DOHH2 (cell line): ENCODE results near the gene ADAMTS2.

ENCODE experiments used
- H3F3A ChIP-seq: fragments of 200-600 bp; sonication (generic), shearing (Covaris generic); 2 replicates; pipeline ENCODE4 v1.6.0; 2016; ENCODE audit warnings: antibody characterized with exemption, mild to moderate bottlenecking; ENCODE audit not compliant: control insufficient read depth, insufficient read depth
- H3K27ac ChIP-seq: fragments of 200-600 bp; sonication (generic); 2 replicates; pipeline ENCODE4 v1.5.1; 2014; ENCODE audit warnings: low read depth, mild to moderate bottlenecking, low read length, moderate library complexity
- H3K27me3 ChIP-seq: fragments of 200-600 bp; sonication (generic); 2 replicates; pipeline ENCODE4 v1.6.1; 2014; ENCODE audit warnings: mild to moderate bottlenecking, low read length, mixed read lengths; ENCODE audit not compliant: control insufficient read depth
- H3K36me3 ChIP-seq: fragments of 200-600 bp; sonication (generic); 2 replicates; pipeline ENCODE4 v1.6.1; 2014; ENCODE audit warnings: mild to moderate bottlenecking, low read length, moderate library complexity, mixed read lengths; ENCODE audit not compliant: control insufficient read depth
- H3K4me1 ChIP-seq: fragments of 200-600 bp; sonication (generic); 2 replicates; pipeline ENCODE4 v1.6.1; 2014; ENCODE audit warnings: mild to moderate bottlenecking, low read length, mixed read lengths; ENCODE audit not compliant: control insufficient read depth
- H3K4me2 ChIP-seq: fragments of 200-600 bp; sonication (generic); 2 replicates; pipeline ENCODE4 v1.6.0; 2014; ENCODE audit warnings: mild to moderate bottlenecking, low read length, moderate library complexity
- H3K4me3 ChIP-seq: fragments of 200-600 bp; sonication (generic); 2 replicates; pipeline ENCODE4 v1.5.1; 2014; ENCODE audit warnings: mild to moderate bottlenecking, low read length, mixed read lengths
- H3K79me2 ChIP-seq: fragments of 200-600 bp; sonication (generic); 2 replicates; pipeline ENCODE4 v1.6.1; 2014; ENCODE audit warnings: mild to moderate bottlenecking, low read length, mixed read lengths; ENCODE audit not compliant: control insufficient read depth
- H3K9me2 ChIP-seq: fragments of 200-600 bp; sonication (generic); replicated peaks from 2 replicates; pipeline ENCODE4 v1.6.1; 2014; ENCODE audit warnings: mild to moderate bottlenecking, low read length, mixed read lengths; ENCODE audit not compliant: control insufficient read depth
- H3K9me3 ChIP-seq: fragments of 200-600 bp; sonication (generic); 2 replicates; pipeline ENCODE4 v1.6.1; 2014; ENCODE audit warnings: antibody characterized with exemption, low read length, mixed read lengths; ENCODE audit not compliant: control insufficient read depth, insufficient read depth
- H4K20me1 ChIP-seq: fragments of 200-600 bp; sonication (generic); 2 replicates; pipeline ENCODE4 v1.6.0; 2014; ENCODE audit warnings: low read depth, mild to moderate bottlenecking, antibody characterized with exemption, low read length, moderate library complexity; ENCODE audit not compliant: control insufficient read depth, insufficient read depth
- EZH2phosphoT487 ChIP-seq: fragments of 200-600 bp; sonication (generic); IDR thresholded peaks from 2 replicates; pipeline ENCODE4 v1.6.1; 2017; ENCODE audit warnings: borderline replicate concordance, mild to moderate bottlenecking, antibody characterized with exemption, low read length, moderate library complexity, mixed read lengths
- TF ChIP-seq, protein P1 (sequence below): fragments of 200-600 bp; sonication (generic); IDR thresholded peaks from one replicate; pipeline ENCODE4 v1.5.1; 2014; ENCODE audit warnings: antibody characterized with exemption, mild to moderate bottlenecking, low read depth, low read length; ENCODE audit not compliant: poor library complexity, severe bottlenecking

ADAMTS2 gene

DNA sequence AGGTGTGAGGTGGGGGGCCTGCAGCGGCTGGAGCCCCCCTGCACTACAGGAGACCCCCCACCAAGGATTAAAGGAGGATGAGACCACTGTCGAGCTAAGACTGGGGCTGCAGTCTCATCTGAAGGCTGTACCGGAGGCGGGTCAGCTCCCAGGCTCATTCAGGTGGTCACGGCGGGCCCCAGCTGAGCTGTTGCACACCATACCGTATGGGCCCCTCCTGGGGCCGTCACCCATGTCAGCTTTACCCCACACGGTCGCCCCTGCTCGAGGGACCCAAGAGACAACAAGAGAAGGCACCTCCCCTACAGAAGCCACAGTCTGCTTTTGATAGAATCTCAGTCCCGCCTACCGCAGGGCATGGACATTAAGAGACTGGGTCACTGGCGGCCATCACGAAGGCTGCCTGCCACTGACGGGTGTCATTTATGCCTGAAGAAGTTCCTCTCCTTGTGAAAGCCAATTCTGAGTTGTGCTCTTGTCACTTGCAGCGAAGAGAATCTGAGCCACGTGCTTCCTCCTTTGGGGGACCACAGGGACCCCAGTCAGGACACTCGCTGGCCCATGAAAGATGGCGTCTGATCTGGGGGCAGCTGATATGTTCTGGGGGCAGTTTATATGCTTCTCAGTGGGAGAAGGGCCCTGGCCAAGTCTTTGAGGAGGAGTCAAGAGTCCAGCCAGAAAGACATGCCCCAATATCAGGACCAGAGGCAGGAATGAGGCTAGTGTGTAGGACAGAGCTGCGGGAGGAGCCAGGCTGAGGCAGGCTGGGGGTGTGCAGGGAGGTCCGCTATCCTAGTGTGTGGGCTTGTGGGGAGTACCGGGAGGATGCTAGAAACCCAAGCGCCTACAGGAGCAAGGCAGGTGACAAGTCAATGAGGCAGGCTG is 182.7 kb downstream of the ADAMTS2 start:
- no peak overlapping the region for H3K4me2 ChIP-seq
- no peaks in the 10 kb centered on the region for H4K20me1 ChIP-seq
- no peaks in the 10 kb centered on the region for H3K79me2 ChIP-seq
- H3K9me3 ChIP-seq: peaks cover 4% of the 10 kb centered on the region; the same call in 1 of the 2 replicates
- no peaks in the 10 kb centered on the region for H3K9me2 ChIP-seq
- no peaks in the 10 kb centered on the region for H3K27me3 ChIP-seq
- no peaks in the 10 kb centered on the region for H3K36me3 ChIP-seq
- H3K4me3 ChIP-seq: no peak overlapping the region
- no peaks in the 10 kb centered on the region for H3K4me1 ChIP-seq
- no peak overlapping the region for H3K27ac ChIP-seq
- TF ChIP-seq, protein P1, sequence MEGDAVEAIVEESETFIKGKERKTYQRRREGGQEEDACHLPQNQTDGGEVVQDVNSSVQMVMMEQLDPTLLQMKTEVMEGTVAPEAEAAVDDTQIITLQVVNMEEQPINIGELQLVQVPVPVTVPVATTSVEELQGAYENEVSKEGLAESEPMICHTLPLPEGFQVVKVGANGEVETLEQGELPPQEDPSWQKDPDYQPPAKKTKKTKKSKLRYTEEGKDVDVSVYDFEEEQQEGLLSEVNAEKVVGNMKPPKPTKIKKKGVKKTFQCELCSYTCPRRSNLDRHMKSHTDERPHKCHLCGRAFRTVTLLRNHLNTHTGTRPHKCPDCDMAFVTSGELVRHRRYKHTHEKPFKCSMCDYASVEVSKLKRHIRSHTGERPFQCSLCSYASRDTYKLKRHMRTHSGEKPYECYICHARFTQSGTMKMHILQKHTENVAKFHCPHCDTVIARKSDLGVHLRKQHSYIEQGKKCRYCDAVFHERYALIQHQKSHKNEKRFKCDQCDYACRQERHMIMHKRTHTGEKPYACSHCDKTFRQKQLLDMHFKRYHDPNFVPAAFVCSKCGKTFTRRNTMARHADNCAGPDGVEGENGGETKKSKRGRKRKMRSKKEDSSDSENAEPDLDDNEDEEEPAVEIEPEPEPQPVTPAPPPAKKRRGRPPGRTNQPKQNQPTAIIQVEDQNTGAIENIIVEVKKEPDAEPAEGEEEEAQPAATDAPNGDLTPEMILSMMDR: no peak
- TF ChIP-seq EZH2phosphoT487: no peak
- no peaks in the 10 kb centered on the region for H3F3A ChIP-seq

DNA sequence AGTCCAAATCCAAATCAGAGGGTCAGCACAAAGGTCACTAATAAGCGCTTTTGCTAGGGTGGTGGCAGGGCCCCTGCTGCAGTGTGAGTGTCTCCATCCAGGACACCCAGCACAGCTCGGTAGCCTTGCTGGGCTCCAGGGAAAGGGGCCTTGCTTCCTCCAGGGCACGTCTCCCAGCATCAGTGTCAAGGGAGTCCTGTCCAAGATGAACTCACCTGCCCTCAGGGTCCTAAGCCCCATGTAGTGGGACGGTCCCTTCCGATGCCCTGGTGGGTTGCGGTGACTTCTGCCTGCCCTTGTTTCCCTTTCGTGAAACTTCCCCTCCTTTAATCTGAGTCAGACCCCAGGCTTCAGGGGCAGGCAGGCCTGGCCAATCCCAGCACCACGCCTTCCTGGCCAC is 183.4 kb downstream of the ADAMTS2 start:
- Histone ChIP-seq H3K27me3 (no peaks in the 10 kb centered on the region), H3F3A (no peaks in the 10 kb centered on the region), H3K9me2 (no peaks in the 10 kb centered on the region), H3K4me2 (no peak overlapping the region), H3K4me3 (no peak overlapping the region), H3K79me2 (no peaks in the 10 kb centered on the region), H3K36me3 (no peaks in the 10 kb centered on the region), H3K9me3 (peaks cover 4% of the 10 kb centered on the region; the same call in 1 of the 2 replicates), H3K27ac (no peak overlapping the region), H4K20me1 (no peaks in the 10 kb centered on the region), H3K4me1 (no peaks in the 10 kb centered on the region)
- TF ChIP-seq, protein P1: no peak
- TF ChIP-seq EZH2phosphoT487: no peak

DNA sequence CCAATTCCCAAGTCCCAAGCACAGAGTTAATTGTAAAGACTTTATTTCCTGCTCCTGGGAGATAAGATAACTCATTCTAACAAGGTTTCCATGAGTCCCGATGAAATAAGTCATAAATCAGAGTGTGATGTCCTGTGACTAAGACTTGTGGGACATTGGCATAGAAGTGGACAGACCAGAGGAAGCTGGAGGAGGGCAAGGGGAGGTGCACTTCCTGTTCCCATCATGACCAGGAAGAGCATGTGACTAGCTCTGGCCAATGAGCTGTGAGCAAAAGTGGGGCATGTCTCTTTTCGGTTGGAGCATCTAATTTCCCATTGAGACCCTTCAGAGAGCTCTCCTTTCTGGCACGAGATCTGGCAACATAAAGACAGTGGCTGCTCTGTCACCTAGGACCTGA is 184.7 kb downstream of the ADAMTS2 start:
- H3K4me3 ChIP-seq: no peak overlapping the region
- no peaks in the 10 kb centered on the region for H3F3A ChIP-seq
- no peaks in the 10 kb centered on the region for H3K36me3 ChIP-seq
- TF ChIP-seq, protein P1: no peak
- no peak for TF ChIP-seq EZH2phosphoT487
- H3K27ac ChIP-seq: no peak overlapping the region
- H3K4me2 ChIP-seq: no peak overlapping the region
- H3K9me2 ChIP-seq: no peaks in the 10 kb centered on the region
- peaks cover 4% of the 10 kb centered on the region; the same call in 1 of the 2 replicates for H3K9me3 ChIP-seq
- H3K79me2 ChIP-seq: no peaks in the 10 kb centered on the region
- no peaks in the 10 kb centered on the region for H4K20me1 ChIP-seq
- H3K4me1 ChIP-seq: no peaks in the 10 kb centered on the region
- no peaks in the 10 kb centered on the region for H3K27me3 ChIP-seq
